Neural progenitor cell (in vitro differentiated cells): ENCODE data around the gene FAT1. TPM values are rescaled to one million over a fixed set of nuclear protein-coding genes. Genes with fewer than 3 reads are reported as not detected.

Source experiments
- DNase-seq: peaks from one replicate; pipeline ENCODE4 v3.0.0-alpha.2; 2016; ENCODE audit warnings: low spot score
- H2AFZ ChIP-seq: fragments of 200-600 bp; sonication (generic); replicated peaks from 2 replicates; pipeline ENCODE4 v1.6.1; 2016; ENCODE audit warnings: antibody characterized with exemption
- H3F3A ChIP-seq: fragments of 200-600 bp; sonication (generic); 2 replicates; pipeline ENCODE4 v1.6.1; 2016; ENCODE audit warnings: antibody characterized with exemption, low read depth
- H3K27ac ChIP-seq: fragments of 200-600 bp; sonication (generic); 2 replicates; pipeline ENCODE4 v1.5.1; 2016; ENCODE audit warnings: mild to moderate bottlenecking
- H3K27me3 ChIP-seq: fragments of 200-600 bp; sonication (generic); 2 replicates; pipeline ENCODE4 v1.6.1; 2016; ENCODE audit warnings: mild to moderate bottlenecking, moderate library complexity
- H3K36me3 ChIP-seq: fragments of 200-600 bp; sonication (generic); 2 replicates; pipeline ENCODE4 v1.5.1; 2016
- H3K4me1 ChIP-seq: fragments of 200-600 bp; sonication (generic); 2 replicates; pipeline ENCODE4 v1.6.1; 2016; ENCODE audit warnings: mixed run types
- H3K4me2 ChIP-seq: fragments of 200-600 bp; sonication (generic); 2 replicates; pipeline ENCODE4 v1.6.1; 2016
- H3K4me3 ChIP-seq: fragments of 200-600 bp; sonication (generic); 2 replicates; pipeline ENCODE4 v1.5.1; 2016
- H3K79me2 ChIP-seq: fragments of 200-600 bp; sonication (generic); 2 replicates; pipeline ENCODE4 v1.6.1; 2016; ENCODE audit warnings: low read depth
- H3K9ac ChIP-seq: fragments of 200-600 bp; sonication (generic); 2 replicates; pipeline ENCODE4 v1.6.1; 2016
- H3K9me3 ChIP-seq: fragments of 200-600 bp; sonication (generic); 2 replicates; pipeline ENCODE4 v1.5.1; 2016; ENCODE audit warnings: low read depth
- H4K20me1 ChIP-seq: fragments of 200-600 bp; sonication (generic); 2 replicates; pipeline ENCODE4 v1.6.1; 2016; ENCODE audit warnings: low read depth
- H3K27ac Mint-ChIP-seq: 3 replicates; pipeline ENCODE4 v1.8.0; 2021; ENCODE audit warnings: mixed read lengths
- H3K27me3 Mint-ChIP-seq: 2 replicates; pipeline ENCODE4 v1.8.0; 2022; ENCODE audit warnings: low read depth, mild to moderate bottlenecking, inconsistent platforms, moderate library complexity, mixed read lengths; ENCODE audit not compliant: insufficient read depth
- H3K36me3 Mint-ChIP-seq: 3 replicates; pipeline ENCODE4 v1.8.0; 2021; ENCODE audit warnings: mixed read lengths
- H3K4me1 Mint-ChIP-seq: 3 replicates; pipeline ENCODE4 v1.8.0; 2021; ENCODE audit warnings: mixed read lengths
- H3K4me3 Mint-ChIP-seq: 3 replicates; pipeline ENCODE4 v1.8.0; 2021; ENCODE audit warnings: mild to moderate bottlenecking, moderate library complexity, mixed read lengths
- H3K9me3 Mint-ChIP-seq: 3 replicates; pipeline ENCODE4 v1.8.0; 2020; ENCODE audit warnings: mixed read lengths
- EZH2 ChIP-seq: fragments of 200-600 bp; sonication (generic); IDR thresholded peaks from 2 replicates; pipeline ENCODE4 v1.6.1; 2017; ENCODE audit warnings: antibody characterized with exemption, mild to moderate bottlenecking, moderate library complexity
- EZH2phosphoT487 ChIP-seq: fragments of 200-600 bp; sonication (generic); IDR thresholded peaks from 2 replicates; pipeline ENCODE4 v1.6.1; 2017; ENCODE audit warnings: antibody characterized with exemption
- total RNA-seq: library from RNA; depleted of rRNA; stranded (reverse); fragments of >200 nt; gene quantifications from 2 replicates; pipeline ENCODE4 v1.2.3, GENCODE V29; 2015; ENCODE audit warnings: low replicate concordance
- TF ChIP-seq, protein P1 (sequence below): fragments of 200-600 bp; sonication (generic); IDR thresholded peaks from 2 replicates; pipeline ENCODE4 v1.5.1; 2017; ENCODE audit warnings: antibody characterized with exemption, mild to moderate bottlenecking

Gene FAT1
- total RNA-seq, 1 donor from 2014 or later: 517 TPM

DNA sequence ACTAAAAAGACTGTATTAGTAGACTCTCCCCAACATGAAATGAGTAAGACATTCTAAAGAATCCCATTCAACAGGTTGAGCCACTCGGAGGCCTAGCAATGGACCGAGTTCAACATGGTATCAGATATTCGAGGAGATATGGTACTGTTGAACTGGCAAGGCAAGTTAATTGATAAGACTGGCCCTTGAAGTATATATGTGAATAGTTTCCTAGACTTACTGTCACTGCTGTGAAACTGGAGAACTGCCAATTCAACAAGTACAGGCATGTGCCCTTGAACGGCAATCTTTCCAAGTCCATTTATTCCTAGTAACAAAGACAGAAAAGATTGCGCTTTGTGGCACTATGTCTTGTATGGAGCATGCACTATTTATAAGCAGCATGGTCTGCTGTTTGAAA lies 24.4 kb downstream of the FAT1 start:
- H3K4me2 ChIP-seq: no peak overlapping the region
- peaks cover under 1% of the 10 kb centered on the region for H3K9me3 ChIP-seq
- Mint-ChIP-seq H3K27ac (no peak overlapping the region), H3K4me3 (no peak overlapping the region), H3K36me3 (peaks cover 62% of the 10 kb centered on the region), H3K27me3 (peaks cover 2% of the 10 kb centered on the region), H3K4me1 (peaks cover 47% of the 10 kb centered on the region), H3K9me3 (peaks cover 39% of the 10 kb centered on the region)
- TF ChIP-seq, protein P1, sequence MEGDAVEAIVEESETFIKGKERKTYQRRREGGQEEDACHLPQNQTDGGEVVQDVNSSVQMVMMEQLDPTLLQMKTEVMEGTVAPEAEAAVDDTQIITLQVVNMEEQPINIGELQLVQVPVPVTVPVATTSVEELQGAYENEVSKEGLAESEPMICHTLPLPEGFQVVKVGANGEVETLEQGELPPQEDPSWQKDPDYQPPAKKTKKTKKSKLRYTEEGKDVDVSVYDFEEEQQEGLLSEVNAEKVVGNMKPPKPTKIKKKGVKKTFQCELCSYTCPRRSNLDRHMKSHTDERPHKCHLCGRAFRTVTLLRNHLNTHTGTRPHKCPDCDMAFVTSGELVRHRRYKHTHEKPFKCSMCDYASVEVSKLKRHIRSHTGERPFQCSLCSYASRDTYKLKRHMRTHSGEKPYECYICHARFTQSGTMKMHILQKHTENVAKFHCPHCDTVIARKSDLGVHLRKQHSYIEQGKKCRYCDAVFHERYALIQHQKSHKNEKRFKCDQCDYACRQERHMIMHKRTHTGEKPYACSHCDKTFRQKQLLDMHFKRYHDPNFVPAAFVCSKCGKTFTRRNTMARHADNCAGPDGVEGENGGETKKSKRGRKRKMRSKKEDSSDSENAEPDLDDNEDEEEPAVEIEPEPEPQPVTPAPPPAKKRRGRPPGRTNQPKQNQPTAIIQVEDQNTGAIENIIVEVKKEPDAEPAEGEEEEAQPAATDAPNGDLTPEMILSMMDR: no peak
- no peak for TF ChIP-seq EZH2phosphoT487
- TF ChIP-seq EZH2: no peak
- H2AFZ ChIP-seq: no peak overlapping the region
- DNase-seq: no peak
- peaks cover 87% of the 10 kb centered on the region for H4K20me1 ChIP-seq
- peaks cover 37% of the 10 kb centered on the region for H3F3A ChIP-seq
- H3K4me3 ChIP-seq: no peak overlapping the region
- H3K9ac ChIP-seq: no peak overlapping the region
- no peak overlapping the region for H3K27ac ChIP-seq
- H3K4me1 ChIP-seq: peaks cover 47% of the 10 kb centered on the region
- H3K36me3 ChIP-seq: peaks cover 8% of the 10 kb centered on the region
- peaks cover 100% of the 10 kb centered on the region for H3K79me2 ChIP-seq
- H3K27me3 ChIP-seq: no peaks in the 10 kb centered on the region

DNA sequence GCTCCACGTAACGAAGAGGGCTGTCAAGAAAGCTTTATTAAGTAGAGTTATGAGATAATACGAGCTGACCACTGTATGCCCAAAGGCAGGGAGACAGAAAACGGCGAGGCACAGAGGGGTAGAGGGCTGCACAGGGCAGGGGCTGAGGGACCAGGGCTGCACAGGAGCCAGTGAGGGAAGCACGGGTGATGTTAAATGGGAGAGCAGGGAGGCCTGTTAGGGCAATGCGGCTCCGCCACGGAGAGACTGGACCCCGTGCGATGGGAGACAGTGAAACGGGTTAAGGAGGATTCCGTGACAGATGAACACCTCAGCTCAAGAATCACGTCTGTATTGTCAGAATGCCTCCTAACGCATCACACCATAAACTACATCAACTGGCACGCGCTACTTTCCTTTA lies 25.1 kb downstream of the FAT1 start:
- Histone ChIP-seq H3K9me3 (peaks cover 4% of the 10 kb centered on the region), H3F3A (peaks cover 37% of the 10 kb centered on the region), H3K4me2 (no peak overlapping the region), H2AFZ (no peak overlapping the region), H3K4me1 (peaks cover 43% of the 10 kb centered on the region), H3K27me3 (no peaks in the 10 kb centered on the region), H3K36me3 (peaks cover 8% of the 10 kb centered on the region), H3K79me2 (peaks cover 100% of the 10 kb centered on the region), H3K4me3 (no peak overlapping the region), H4K20me1 (peaks cover 83% of the 10 kb centered on the region), H3K9ac (no peak overlapping the region), H3K27ac (no peak overlapping the region)
- Mint-ChIP-seq H3K27me3 (peaks cover under 1% of the 10 kb centered on the region), H3K4me3 (no peak overlapping the region), H3K4me1 (peaks cover 39% of the 10 kb centered on the region), H3K27ac (no peak overlapping the region), H3K9me3 (peaks cover 45% of the 10 kb centered on the region), H3K36me3 (peaks cover 61% of the 10 kb centered on the region)
- no peak for DNase-seq
- TF ChIP-seq EZH2 (no peak), EZH2phosphoT487 (no peak)
- TF ChIP-seq, protein P1: no peak

DNA sequence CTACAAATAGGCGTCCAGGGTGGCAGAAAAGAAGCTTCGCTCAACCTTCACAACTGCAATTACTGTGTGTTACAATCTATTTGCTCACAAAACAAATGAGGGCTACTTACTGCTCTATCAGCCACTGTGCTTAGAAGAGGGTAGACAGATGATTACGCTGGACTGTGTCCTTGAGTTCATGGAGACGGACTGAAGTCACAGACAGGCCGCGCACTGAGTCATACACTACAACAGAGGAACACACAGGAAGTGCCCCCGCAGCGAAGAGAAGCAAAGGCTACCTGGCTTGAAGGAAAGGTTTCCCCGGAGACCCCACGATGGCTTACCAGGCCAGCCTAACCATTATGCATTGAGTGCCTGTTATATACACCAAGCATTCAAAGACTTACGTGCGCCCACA lies 25.6 kb downstream of the FAT1 start:
- peaks cover 4% of the 10 kb centered on the region for H3K9me3 ChIP-seq
- H3K27me3 ChIP-seq: no peaks in the 10 kb centered on the region
- H3K27ac Mint-ChIP-seq: no peak overlapping the region
- no peak overlapping the region for H3K4me2 ChIP-seq
- peaks cover 33% of the 10 kb centered on the region for H3F3A ChIP-seq
- H3K4me1 ChIP-seq: peaks cover 38% of the 10 kb centered on the region
- H4K20me1 ChIP-seq: peaks cover 78% of the 10 kb centered on the region
- H3K36me3 ChIP-seq: peaks cover 8% of the 10 kb centered on the region
- peaks cover 34% of the 10 kb centered on the region for H3K4me1 Mint-ChIP-seq
- no peak overlapping the region for H3K4me3 ChIP-seq
- TF ChIP-seq, protein P1: no peak
- TF ChIP-seq EZH2 (no peak), EZH2phosphoT487 (no peak)
- no peak overlapping the region for H2AFZ ChIP-seq
- H3K4me3 Mint-ChIP-seq: no peak overlapping the region
- no peaks in the 10 kb centered on the region for H3K27me3 Mint-ChIP-seq
- H3K9ac ChIP-seq: no peak overlapping the region
- peaks cover 47% of the 10 kb centered on the region for H3K9me3 Mint-ChIP-seq
- peaks cover 100% of the 10 kb centered on the region for H3K79me2 ChIP-seq
- peaks cover 63% of the 10 kb centered on the region for H3K36me3 Mint-ChIP-seq
- no peak for DNase-seq
- H3K27ac ChIP-seq: no peak overlapping the region
